Neural progenitor cell (in vitro differentiated cells): ENCODE data around the gene C12orf76.
"Not testable (repeated sequence)": the region's sequence is repeated elsewhere in the genome, so short reads cannot be mapped to it uniquely, and the experiment has no call there.

Source experiments
- EZH2 ChIP-seq: fragments of 200-600 bp; sonication (generic); IDR thresholded peaks from 2 replicates; pipeline ENCODE4 v1.6.1; 2017; ENCODE audit warnings: antibody characterized with exemption, mild to moderate bottlenecking, moderate library complexity
- TF ChIP-seq, protein P1 (sequence below): fragments of 200-600 bp; sonication (generic); IDR thresholded peaks from 2 replicates; pipeline ENCODE4 v1.5.1; 2017; ENCODE audit warnings: antibody characterized with exemption, mild to moderate bottlenecking

DNA sequence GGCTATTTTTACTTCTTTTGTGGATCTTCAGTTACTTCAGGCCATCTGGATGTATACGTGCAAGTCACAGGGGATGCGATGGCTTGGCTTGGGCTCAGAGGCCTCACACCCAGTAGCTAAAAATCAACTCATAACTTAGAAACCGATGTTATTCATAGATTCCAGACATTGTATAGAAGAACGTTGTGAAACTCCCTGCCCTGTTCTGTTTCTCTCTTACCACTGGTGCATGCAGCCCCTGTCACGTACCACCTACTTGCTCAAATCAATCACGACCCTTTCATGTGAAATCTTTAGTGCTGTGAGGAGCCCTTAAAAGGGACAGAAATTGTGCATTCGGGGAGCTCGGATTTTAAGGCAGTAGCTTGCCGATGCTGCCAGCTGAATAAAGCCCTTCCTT, 1.3 kb upstream of the C12orf76 start:
- TF ChIP-seq EZH2, result not testable (repeated sequence)
- TF ChIP-seq, protein P1, sequence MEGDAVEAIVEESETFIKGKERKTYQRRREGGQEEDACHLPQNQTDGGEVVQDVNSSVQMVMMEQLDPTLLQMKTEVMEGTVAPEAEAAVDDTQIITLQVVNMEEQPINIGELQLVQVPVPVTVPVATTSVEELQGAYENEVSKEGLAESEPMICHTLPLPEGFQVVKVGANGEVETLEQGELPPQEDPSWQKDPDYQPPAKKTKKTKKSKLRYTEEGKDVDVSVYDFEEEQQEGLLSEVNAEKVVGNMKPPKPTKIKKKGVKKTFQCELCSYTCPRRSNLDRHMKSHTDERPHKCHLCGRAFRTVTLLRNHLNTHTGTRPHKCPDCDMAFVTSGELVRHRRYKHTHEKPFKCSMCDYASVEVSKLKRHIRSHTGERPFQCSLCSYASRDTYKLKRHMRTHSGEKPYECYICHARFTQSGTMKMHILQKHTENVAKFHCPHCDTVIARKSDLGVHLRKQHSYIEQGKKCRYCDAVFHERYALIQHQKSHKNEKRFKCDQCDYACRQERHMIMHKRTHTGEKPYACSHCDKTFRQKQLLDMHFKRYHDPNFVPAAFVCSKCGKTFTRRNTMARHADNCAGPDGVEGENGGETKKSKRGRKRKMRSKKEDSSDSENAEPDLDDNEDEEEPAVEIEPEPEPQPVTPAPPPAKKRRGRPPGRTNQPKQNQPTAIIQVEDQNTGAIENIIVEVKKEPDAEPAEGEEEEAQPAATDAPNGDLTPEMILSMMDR, result not testable (repeated sequence)
